ENCODE measurements around the gene FBLN5. TPM values are rescaled to one million over a fixed set of nuclear protein-coding genes. Genes with fewer than 3 reads are reported as not detected.

Gene FBLN5
- total RNA-seq, 1 experiment from 2014 or later = 3.3 TPM

DNA sequence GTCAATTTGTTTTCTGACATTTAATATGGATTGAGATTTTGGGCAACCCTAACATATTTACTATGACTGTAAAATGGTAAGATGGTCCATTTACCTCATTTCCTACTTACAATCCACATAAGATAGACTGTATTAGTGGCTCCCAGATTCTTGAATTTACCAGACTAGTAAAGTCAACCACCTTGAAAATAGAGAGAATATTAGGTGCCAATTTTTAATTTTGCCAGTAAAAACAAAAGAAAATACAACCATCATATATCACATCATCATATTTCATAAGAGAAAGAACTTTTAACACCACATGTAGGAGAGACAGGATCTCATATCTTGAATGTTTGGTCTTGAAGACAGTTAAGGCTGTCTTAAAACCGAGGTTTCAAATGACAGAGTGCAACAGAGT is 7.7 kb upstream of the FBLN5 start:
- Histone ChIP-seq H3K27me3 (ENCODE audit: insufficient read depth, low read length) (no peaks in the 10 kb centered on the region), H3K9me3 (ENCODE audit: control insufficient read depth in 1 of 2, insufficient read depth in 1 of 2, low read depth in 1 of 2, low read length in 2 of 2) (no peaks in the 10 kb centered on the region), H3K9me2 (ENCODE audit: insufficient read depth) (no peaks in the 10 kb centered on the region), H3K4me2 (ENCODE audit: low read length) (no peak overlapping the region), H3K36me3 (ENCODE audit: control insufficient read depth in 1 of 2, insufficient read depth in 2 of 2, low read length in 2 of 2) (no peaks in the 10 kb centered on the region), H3K9ac (ENCODE audit: low read length) (no peak overlapping the region), H3K4me3 (replicated peaks in 1 of 2; ENCODE audit: low read depth in 1 of 2, low read length in 2 of 2) (no peak overlapping the region), H2AFZ (ENCODE audit: low read depth, low read length, poor library complexity, severe bottlenecking) (no peak overlapping the region), H3K4me1 (ENCODE audit: control insufficient read depth in 1 of 2, insufficient read depth in 2 of 2, low read length in 2 of 2) (no peaks in the 10 kb centered on the region), H4K20me1 (ENCODE audit: insufficient read depth) (no peaks in the 10 kb centered on the region), H3K27ac (ENCODE audit: low read depth, low read length) (no peak overlapping the region), H3K79me2 (ENCODE audit: insufficient read depth, low read length) (no peaks in the 10 kb centered on the region)
- ChIA-PET POLR2A (no interaction called here), RAD21 (ENCODE audit: low non-redundant PET in 1 of 2, low total read pairs in 2 of 2, uncharacterized antibody in 2 of 2, unreplicated experiment in 2 of 2) (no interaction called here), CTCF (no interaction called here)
- DNase-seq (ENCODE audit: low read depth, low spot score) (no peak), ATAC-seq (no peak)
- intact Hi-C loops (cut with micrococcal nuclease) = no loop called here
- TF ChIP-seq JUND (IDR thresholded peaks at IDR 0.05) = no peak
- TF ChIP-seq POLR2AphosphoS5 (IDR thresholded peaks at IDR 0.05; ENCODE audit: low read depth, low read length) = no peak
- no peak for TF ChIP-seq POLR2A (IDR thresholded peaks at IDR 0.05; ENCODE audit: borderline replicate concordance, extremely low read depth, insufficient read depth, insufficient read length)
- no peak for TF ChIP-seq EZH2phosphoT487 (IDR thresholded peaks at IDR 0.05; ENCODE audit: borderline replicate concordance)
- TF ChIP-seq YY1 (IDR thresholded peaks at IDR 0.05; ENCODE audit: extremely low read depth, insufficient replicate concordance, low read depth, low read length) = no peak
- no peak for TF ChIP-seq ZNF274 (IDR thresholded peaks at IDR 0.05; ENCODE audit: low read depth, low read length)
- no peak for TF ChIP-seq RAD21 (IDR thresholded peaks at IDR 0.05; ENCODE audit: low read depth)
- TF ChIP-seq, protein P1, sequence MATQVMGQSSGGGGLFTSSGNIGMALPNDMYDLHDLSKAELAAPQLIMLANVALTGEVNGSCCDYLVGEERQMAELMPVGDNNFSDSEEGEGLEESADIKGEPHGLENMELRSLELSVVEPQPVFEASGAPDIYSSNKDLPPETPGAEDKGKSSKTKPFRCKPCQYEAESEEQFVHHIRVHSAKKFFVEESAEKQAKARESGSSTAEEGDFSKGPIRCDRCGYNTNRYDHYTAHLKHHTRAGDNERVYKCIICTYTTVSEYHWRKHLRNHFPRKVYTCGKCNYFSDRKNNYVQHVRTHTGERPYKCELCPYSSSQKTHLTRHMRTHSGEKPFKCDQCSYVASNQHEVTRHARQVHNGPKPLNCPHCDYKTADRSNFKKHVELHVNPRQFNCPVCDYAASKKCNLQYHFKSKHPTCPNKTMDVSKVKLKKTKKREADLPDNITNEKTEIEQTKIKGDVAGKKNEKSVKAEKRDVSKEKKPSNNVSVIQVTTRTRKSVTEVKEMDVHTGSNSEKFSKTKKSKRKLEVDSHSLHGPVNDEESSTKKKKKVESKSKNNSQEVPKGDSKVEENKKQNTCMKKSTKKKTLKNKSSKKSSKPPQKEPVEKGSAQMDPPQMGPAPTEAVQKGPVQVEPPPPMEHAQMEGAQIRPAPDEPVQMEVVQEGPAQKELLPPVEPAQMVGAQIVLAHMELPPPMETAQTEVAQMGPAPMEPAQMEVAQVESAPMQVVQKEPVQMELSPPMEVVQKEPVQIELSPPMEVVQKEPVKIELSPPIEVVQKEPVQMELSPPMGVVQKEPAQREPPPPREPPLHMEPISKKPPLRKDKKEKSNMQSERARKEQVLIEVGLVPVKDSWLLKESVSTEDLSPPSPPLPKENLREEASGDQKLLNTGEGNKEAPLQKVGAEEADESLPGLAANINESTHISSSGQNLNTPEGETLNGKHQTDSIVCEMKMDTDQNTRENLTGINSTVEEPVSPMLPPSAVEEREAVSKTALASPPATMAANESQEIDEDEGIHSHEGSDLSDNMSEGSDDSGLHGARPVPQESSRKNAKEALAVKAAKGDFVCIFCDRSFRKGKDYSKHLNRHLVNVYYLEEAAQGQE (IDR thresholded peaks at IDR 0.05; ENCODE audit: low read depth) = no peak
- TF ChIP-seq EGR1 (IDR thresholded peaks at IDR 0.05; ENCODE audit: low read depth) = no peak
- no peak for TF ChIP-seq SP1 (IDR thresholded peaks at IDR 0.05; ENCODE audit: low read depth)
- TF ChIP-seq EZH2 (IDR thresholded peaks at IDR 0.05) = no peak
- TF ChIP-seq SRF (IDR thresholded peaks at IDR 0.05; ENCODE audit: low read depth) = no peak
- TF ChIP-seq, protein P2, sequence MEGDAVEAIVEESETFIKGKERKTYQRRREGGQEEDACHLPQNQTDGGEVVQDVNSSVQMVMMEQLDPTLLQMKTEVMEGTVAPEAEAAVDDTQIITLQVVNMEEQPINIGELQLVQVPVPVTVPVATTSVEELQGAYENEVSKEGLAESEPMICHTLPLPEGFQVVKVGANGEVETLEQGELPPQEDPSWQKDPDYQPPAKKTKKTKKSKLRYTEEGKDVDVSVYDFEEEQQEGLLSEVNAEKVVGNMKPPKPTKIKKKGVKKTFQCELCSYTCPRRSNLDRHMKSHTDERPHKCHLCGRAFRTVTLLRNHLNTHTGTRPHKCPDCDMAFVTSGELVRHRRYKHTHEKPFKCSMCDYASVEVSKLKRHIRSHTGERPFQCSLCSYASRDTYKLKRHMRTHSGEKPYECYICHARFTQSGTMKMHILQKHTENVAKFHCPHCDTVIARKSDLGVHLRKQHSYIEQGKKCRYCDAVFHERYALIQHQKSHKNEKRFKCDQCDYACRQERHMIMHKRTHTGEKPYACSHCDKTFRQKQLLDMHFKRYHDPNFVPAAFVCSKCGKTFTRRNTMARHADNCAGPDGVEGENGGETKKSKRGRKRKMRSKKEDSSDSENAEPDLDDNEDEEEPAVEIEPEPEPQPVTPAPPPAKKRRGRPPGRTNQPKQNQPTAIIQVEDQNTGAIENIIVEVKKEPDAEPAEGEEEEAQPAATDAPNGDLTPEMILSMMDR (IDR thresholded peaks at IDR 0.05 in 2 of 3, conservative IDR thresholded peaks at IDR 0.05 in 1 of 3; ENCODE audit: borderline replicate concordance in 1 of 3, insufficient read depth in 1 of 3, low read depth in 2 of 3, low read length in 2 of 3) = no peak
- TF ChIP-seq ATF3 (IDR thresholded peaks at IDR 0.05) = no peak
- TF ChIP-seq TCF7L2 (IDR thresholded peaks at IDR 0.05; ENCODE audit: borderline replicate concordance, extremely low read depth, insufficient read depth, insufficient read length) = no peak
- no peak for TF ChIP-seq CEBPB (IDR thresholded peaks at IDR 0.05; ENCODE audit: low read depth)
- TF ChIP-seq SIN3A (IDR thresholded peaks at IDR 0.05; ENCODE audit: low read depth) = no peak
- TF ChIP-seq CBX3 (IDR thresholded peaks at IDR 0.05; ENCODE audit: low read depth) = no peak
- no peak for TF ChIP-seq ELF1 (IDR thresholded peaks at IDR 0.05; ENCODE audit: borderline replicate concordance, low read depth)
- BruUV-seq (replicated peaks) = no TSS peak
